NCI-H2081 treated with DMSO at 0.1 percent for 48 hours (cell line): Measurements from ENCODE around the gene SNRNP70.
"Not testable (repeated sequence)": the region's sequence is repeated elsewhere in the genome, so short reads cannot be mapped to it uniquely, and the experiment has no call there.

Experiments
- DNase-seq: peaks from one replicate; lab custom pipeline; 2025; lab: John Stamatoyannopoulos, UW

SNRNP70 gene

DNA sequence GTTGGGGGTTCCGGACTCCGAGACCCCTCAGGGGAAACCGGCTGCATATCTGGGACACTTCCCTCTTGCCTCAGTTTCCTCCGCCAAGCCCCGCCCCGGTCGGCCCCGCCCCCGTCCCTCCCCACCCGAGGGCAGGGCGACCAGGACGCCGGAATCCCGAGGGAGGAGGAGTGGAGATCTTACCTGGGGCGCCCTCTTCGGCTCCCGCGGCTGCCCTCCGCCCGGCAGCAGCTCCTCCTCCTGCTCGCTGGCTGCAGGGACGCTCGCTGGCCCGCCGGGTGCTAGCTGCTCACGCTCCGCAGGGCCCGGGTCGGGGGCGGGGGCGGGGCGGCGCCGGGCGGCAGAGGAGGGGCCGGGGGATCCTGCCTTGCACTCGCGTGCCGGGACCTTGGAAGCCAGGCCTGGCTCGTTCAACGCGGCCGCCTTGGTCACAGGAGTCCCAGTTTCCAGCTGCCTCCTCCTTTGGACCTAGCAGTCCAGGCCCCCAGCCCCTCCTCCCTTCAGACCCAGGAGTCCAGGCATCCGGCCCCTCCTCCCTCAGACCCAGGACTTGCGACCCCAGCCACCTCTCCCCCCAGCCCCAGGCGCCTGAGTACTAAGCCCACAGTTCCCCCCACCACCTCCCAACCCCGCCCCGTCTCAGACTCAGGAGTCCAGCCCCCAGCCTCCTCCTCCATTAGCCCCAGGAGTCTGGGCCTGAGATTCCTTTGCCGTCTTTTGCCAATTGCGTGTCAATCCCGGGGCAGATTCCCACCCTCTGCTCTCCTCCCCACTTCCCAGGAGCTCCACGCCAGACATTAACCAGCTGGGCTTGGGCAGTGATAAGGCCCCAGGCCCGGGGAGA is 20.3 kb upstream of the SNRNP70 start, which contains the start of gene NTF4:
Gene NTF4, minus strand, starts transcription at position 51 of the 844 bp plus-strand sequence. CDS start 2,821 bp downstream, outside the sequence.
- no peak for DNase-seq

DNA sequence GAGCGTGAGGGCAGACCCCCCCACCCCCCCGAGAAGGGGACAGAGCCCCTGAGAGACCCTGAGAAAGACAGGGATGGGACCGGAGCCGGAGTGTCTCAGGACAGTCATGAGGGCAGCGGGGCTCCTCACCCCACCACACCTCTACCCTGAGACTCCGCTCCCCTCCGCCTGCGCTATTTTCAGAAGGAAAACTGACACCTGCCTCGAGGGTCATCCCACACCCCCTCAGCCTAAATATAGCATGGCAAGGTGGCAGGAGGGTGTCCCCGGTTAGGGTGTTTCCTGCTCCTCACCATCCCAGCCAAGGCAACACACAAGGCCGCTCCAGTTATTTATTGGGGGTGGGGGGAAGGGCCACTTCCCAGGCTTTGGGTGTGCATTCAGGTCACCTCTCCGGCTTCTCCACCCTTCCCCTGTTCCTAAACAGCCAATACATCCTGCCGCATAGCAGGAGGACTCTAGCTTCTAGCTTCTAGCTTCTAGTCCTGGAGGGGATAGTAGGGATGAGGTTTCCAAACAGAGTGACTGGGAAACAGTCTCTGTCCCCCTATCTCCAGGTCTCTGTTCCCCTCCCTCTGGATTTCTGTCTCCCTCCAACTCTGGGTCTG is 19.2 kb upstream of the SNRNP70 start:
- no peak for DNase-seq

- DNase-seq: no peak
Measured at GRCh38 chr19:49067554-49067953, 17.7 kb upstream of the SNRNP70 start.

DNA sequence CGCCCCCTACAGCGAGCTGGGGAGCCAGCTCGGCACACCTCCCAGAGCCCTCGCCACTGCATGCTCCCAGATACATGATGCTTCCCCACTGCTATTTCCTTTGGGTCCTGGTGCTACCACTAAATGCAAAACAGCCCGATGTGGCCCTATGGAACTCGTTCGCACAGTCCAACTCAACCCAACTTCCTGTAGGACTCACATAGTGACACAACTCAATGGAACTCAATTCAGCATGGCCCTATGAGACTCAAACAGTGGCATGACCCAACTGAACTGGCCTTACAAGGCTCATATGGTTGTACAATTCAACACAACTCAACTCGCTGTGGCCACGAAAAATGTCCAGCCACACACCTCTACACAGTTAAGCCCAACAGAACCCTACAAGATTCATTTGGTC is 16.2 kb upstream of the SNRNP70 start:
- DNase-seq: no peak

- DNase-seq: no peak
Measured at GRCh38 chr19:49070416-49070815, 14.8 kb upstream of the SNRNP70 start.

DNA sequence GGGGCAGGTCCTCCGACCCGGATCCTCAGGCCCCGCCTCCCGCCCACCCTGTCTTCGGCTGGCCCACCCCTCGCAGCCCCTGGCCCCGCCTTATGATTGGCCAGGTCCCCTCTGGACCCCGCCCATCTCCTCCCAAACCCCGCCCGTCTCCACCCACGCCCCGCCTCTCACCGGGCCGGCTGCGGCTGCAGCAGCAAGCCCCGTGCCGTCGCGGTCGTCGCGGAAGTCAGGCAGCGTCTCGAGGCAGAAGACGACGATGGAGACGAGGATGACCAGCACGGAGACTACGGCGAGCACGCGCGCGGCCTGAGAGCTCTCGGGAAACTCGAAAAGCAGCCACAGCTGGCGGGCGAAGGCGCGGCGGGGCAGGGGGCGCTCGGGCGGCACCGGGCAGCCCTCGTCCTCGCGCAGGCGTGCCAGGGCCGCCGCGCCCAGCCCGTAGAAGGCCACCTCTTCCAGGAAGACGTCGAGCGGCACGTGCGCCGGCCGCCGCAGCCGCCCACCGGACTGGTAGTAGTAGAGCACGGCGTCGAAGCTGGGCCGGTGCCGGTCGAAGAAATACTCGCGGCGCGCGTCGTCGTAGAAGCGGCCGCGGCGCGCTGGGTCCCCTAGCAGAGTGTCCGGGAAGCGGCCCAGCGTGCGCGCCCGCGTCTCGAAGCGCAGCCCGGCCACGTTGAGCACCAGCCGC is 13.2 kb upstream of the SNRNP70 start:
- DNase-seq: no peak

DNA sequence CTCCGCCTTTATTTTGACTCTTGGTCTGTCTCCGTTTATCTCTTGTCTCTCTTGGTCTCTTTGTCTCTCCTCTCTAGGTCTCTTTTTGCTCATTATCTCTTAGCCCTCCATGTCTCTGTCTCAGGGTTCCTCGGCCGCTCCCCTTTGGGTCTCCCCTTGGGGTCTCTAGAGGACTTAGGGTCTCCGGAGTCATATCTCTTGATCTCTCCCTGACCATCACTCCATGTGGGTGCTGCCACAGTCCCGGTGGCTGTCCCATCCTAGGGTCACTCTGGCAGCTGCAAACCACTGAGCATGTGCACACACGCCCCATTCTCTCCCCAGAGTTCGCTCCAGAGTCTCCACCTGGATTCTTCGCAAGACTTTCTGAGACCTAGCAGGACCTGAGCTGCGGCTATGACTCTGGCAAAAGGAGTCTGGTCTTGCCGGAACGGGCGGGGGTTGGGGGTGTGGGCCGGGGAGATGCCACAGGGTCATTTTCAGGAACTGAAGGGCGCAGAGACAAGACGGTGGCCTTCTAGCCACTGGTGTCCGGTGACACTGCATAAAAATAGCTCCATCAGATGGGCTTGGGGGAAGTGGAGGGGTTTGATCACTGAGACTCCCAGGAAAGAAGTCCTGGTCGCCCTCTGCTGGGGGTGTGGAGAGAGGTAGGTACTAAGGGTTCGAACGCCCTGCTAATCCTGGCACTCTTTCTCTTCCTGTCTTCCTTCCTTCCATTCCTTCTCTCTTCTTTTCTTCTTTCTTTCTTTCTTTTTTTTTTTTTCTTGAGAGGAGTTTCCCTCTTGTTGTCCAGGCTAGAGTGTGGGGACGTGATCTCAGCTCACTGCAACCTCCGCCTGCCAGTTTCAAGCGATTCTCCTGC is 11.5 kb upstream of the SNRNP70 start:
- DNase-seq: no peak

DNA sequence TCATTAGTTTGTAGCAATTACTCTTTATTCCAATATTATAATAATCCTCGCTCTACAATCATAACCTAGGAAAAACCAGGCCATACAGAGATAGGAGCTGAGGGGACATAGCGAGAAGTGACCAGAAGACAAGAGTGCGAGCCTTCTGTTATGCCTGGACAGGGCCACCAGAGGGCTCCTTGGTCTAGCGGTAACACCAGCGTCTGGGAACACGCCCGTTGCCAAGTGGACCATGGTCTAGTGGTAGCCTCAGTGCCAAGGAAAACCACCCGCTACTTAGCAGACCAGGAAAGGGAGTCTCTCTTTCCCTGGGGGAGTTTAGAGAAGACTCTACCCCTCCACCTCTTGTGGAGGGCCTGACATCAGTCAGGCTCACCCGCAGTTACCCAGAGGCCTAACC is 10.4 kb upstream of the SNRNP70 start:
- DNase-seq: not testable (repeated sequence)

- no peak for DNase-seq
Measured at GRCh38 chr19:49080392-49080791, 4.9 kb upstream of the SNRNP70 start.

- DNase-seq: no peak
Measured at GRCh38 chr19:49081273-49081672, 4.0 kb upstream of the SNRNP70 start.

GRCh38 chr19:49084206-49085019 is 838 bp upstream of the SNRNP70 start:
- DNase-seq: no peak

DNA sequence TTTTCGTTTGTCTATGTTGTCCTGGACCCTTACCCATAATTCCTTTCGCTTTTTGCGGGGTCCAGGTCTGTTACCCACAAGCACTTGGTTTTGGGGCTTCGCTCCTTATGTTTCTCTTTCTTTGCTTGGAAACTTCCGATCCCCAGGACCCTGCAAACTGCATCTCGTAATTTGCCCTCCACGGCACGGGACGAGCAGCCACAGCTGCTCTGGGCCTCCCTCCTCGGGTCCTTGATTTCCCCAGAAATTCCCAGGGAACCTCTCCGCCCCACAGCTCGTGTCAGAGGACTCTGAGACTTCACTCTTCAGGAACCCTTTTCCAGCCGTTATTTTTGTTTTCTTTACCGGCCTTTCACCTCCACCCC is 599 bp downstream of the SNRNP70 start:
- DNase-seq: no peak

DNA sequence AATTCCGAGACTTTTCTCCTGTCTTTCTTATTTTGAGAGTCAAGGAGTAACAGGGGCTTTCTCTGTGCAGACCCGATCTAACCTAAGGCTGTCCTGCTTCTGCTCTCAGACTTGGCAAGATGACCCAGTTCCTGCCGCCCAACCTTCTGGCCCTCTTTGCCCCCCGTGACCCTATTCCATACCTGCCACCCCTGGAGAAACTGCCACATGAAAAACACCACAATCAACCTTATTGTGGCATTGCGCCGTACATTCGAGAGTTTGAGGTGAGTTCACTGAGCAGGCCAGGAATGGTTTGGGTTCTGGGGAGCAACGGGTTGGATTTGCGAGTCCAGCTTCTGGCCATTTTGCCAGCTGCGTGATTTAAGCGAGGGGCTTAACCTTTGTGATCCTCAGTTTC is 1.0 kb downstream of the SNRNP70 start:
- DNase-seq: no peak

DNA sequence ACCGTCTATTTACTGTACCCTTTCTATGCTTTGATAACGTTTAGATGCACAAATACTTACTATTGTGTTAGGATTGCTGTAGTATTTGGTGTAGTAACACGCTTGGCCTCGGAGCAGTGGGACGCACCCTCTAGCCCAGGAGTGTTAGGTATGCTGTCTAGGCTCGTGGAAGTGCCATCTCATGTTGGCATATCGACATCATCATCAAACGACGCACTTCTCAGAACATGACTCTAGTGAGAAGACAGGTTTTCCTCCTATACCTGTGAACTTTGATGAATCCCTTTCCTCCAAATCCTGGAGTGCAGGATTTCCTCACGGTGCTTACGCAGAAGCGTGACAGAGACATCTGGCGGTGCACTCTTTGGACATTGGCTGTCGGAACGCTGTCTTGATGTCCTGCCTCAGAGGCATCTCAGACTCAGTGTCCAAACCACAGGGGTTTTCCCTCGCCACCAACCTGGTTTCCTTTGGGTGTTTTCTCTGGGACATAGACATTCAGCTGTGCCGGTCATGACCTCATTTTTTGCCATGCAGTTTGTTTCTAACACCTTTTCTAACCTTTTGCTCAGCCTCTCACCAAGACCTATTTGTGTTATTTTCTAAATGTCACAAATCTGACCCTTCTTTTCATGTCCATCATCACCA is 6.3 kb downstream of the SNRNP70 start:
- DNase-seq: no peak

- DNase-seq: no peak
Measured at GRCh38 chr19:49092686-49093085, 7.4 kb downstream of the SNRNP70 start.

GRCh38 chr19:49094505-49095482 is 9.5 kb downstream of the SNRNP70 start:
- no peak for DNase-seq

GRCh38 chr19:49097453-49098288 is 12.4 kb downstream of the SNRNP70 start:
- DNase-seq: peak; percentile 42

DNA sequence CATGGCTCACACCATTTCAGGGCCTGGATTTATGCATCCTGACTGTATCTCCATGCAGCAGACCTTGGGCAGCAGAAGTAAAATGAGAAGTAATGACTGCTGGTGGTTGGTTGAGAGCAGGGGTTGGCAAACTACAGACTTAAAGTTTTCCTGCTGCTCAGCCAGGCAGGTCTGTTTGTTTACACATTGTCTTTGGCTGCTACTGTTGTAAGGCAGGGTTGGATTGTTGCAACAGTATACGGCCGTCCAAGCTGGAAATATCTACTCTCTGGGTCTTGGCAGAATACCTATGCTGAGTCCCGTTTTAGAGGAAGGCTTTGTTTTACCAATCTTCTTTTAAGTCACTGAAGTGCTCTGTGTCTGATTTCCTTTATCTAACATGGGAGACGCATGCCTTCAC is 13.5 kb downstream of the SNRNP70 start:
- DNase-seq: no peak

GRCh38 chr19:49101160-49101559 is 15.9 kb downstream of the SNRNP70 start:
- no peak for DNase-seq
